Activated naive CD8-positive, alpha-beta T cell treated with anti-CD3 and anti-CD28 coated beads for 36 hours (primary cell): ENCODE measurements around the gene RFTN1. TPM values are rescaled to one million over a fixed set of nuclear protein-coding genes. Genes with fewer than 3 reads are reported as not detected.

Source experiments
- DNase-seq: peaks from one replicate; pipeline ENCODE4 v3.0.0; 2021
- H3K27ac Mint-ChIP-seq: one replicate; pipeline ENCODE4 v1.8.0; 2022; ENCODE audit warnings: mild to moderate bottlenecking, moderate library complexity, mixed read lengths
- H3K27me3 Mint-ChIP-seq: one replicate; pipeline ENCODE4 v1.8.0; 2022; ENCODE audit warnings: mild to moderate bottlenecking, mixed read lengths
- H3K36me3 Mint-ChIP-seq: one replicate; pipeline ENCODE4 v1.8.0; 2021; ENCODE audit warnings: mild to moderate bottlenecking, mixed read lengths
- H3K4me1 Mint-ChIP-seq: one replicate; pipeline ENCODE4 v1.8.0; 2021; ENCODE audit warnings: mixed read lengths
- H3K4me3 Mint-ChIP-seq: one replicate; pipeline ENCODE4 v1.8.0; 2022; ENCODE audit warnings: mild to moderate bottlenecking, moderate library complexity, mixed read lengths
- H3K9me3 Mint-ChIP-seq: one replicate; pipeline ENCODE4 v1.8.0; 2022; ENCODE audit warnings: mixed read lengths
- total RNA-seq, 2 experiments: library from RNA; stranded (reverse); gene quantifications; one replicate each; pipeline ENCODE4 v1.2.3, GENCODE V29; 2021

RFTN1 gene
- total RNA-seq, 2 experiments from 2014 or later: 84.2 to 84.8 TPM

DNA sequence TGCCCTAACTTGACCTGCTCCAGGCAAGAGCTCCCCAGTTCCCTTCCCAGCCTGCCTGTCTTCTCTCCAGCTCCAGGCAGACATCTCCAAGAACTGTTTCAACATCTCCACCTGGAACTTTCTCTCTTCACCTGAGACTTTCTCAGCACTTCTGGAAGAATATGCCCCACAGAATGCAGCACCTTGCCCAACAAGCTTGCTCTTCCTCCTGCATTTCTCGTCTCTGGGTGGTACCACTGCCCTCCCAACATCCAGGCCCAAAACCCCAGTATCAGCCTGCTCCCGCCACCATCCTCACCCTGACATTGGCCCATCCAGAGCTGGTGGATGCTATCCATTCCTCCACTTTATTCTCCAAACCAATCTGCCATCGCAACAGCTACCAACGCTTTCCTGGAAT, 8.8 kb downstream of the RFTN1 start:
- no peak overlapping the region for H3K4me3 Mint-ChIP-seq
- peaks cover 3% of the 10 kb centered on the region for H3K9me3 Mint-ChIP-seq
- no peaks in the 10 kb centered on the region for H3K27me3 Mint-ChIP-seq
- DNase-seq: no peak
- H3K36me3 Mint-ChIP-seq: peaks cover 73% of the 10 kb centered on the region
- no peak overlapping the region for H3K27ac Mint-ChIP-seq
- H3K4me1 Mint-ChIP-seq: peaks cover 70% of the 10 kb centered on the region

DNA sequence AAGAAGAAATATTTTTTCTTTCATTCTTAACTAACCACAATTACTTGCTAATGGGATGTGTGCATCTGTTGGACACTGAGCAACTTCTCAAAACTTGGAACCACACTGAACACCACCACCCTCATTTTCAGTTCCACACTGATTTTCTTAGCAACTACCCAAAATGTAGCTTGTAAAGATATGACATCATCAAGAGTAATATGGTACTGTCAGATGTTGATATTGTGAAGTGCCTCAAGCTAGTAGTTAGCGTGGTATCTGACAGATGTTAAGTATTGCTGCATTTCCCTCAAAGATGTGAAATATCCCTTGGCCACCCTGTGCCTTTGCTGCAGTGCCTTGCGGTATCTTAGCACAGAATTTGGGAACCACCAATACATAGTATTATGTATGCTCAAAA, 9.3 kb downstream of the RFTN1 start:
- no peak for DNase-seq
- Mint-ChIP-seq H3K36me3 (peaks cover 76% of the 10 kb centered on the region), H3K9me3 (peaks cover 3% of the 10 kb centered on the region), H3K4me3 (no peak overlapping the region), H3K4me1 (peaks cover 68% of the 10 kb centered on the region), H3K27ac (no peak overlapping the region), H3K27me3 (no peaks in the 10 kb centered on the region)

DNA sequence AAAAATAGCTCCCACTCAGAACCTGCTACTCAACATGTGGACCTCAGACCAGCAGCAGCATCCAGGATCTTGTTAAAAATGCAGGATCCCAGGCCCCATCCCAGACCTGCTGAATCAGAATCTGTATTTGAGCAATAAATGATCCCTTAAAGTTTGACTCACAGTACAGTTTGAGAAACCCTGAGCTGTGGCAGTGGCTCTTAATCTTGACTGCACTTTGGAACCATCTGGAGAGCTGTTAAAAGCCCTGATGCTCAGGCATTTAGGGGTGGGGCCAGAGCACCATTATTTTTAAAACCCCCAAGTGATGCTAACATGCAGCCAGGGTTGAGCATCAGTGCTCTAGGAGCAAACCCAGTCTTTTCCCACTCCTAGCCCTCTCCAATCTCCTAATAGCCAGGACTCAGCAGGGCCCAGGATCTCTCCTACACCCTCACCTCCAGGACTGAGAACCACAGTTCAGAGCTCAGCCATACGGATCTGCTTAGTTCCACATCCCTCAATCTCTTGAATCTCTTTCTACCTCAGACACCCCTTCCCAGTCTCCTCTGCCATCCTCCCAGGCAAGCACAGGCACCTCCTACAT, 10.2 kb downstream of the RFTN1 start:
- Mint-ChIP-seq H3K4me3 (no peak overlapping the region), H3K4me1 (peaks cover 67% of the 10 kb centered on the region), H3K27ac (no peak overlapping the region), H3K27me3 (no peaks in the 10 kb centered on the region), H3K36me3 (peaks cover 81% of the 10 kb centered on the region), H3K9me3 (peaks cover 3% of the 10 kb centered on the region)
- no peak for DNase-seq

DNA sequence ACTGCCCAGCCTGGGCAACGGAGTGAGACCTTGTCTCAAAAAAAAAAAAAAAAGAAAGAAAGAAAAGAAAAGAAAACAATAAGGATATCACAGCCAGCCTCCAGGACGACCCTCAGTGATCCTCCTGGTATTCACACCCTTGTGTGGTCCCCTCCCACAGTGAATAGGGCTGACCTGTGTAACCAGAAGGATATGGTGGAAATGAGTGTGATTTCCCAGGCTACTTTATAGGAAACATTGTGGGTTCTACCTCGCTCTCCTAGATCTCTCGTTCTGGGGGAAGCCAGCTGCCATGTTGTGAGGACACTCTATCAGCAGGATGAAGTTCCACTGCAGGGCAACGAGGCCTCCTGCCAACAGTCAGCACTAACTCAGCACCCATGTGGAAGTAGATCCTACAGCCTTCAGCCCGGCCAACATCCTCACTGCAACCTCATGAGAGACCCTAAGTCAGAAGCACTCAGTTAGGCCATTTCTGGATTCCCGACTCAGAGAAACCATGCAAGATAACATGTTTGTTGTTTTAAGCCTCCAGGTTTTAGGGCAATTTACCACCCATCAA, 11.1 kb downstream of the RFTN1 start:
- H3K4me1 Mint-ChIP-seq: peaks cover 63% of the 10 kb centered on the region
- H3K36me3 Mint-ChIP-seq: peaks cover 80% of the 10 kb centered on the region
- H3K9me3 Mint-ChIP-seq: peaks cover 3% of the 10 kb centered on the region
- no peak for DNase-seq
- no peak overlapping the region for H3K4me3 Mint-ChIP-seq
- no peaks in the 10 kb centered on the region for H3K27me3 Mint-ChIP-seq
- no peak overlapping the region for H3K27ac Mint-ChIP-seq

DNA sequence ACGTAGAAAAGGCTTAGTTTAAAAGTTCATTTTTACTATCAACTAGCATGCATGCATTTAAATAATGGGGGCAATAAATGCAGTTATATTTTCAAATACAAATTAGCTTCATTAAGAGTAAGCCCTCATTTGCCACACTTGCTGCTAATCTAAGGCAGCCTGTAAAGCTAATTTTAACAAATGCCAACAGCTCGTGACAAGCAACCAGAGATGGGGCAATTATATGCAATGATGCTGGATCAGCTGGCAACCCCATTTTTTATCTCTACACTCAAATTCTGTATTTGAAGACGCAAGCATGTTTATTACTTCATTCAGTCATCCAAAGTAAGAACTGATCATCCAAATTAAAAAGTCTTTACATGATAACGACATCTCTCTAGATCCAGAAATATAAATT, 12.1 kb downstream of the RFTN1 start:
- Mint-ChIP-seq H3K4me3 (no peak overlapping the region), H3K4me1 (peaks cover 63% of the 10 kb centered on the region), H3K9me3 (peaks cover 3% of the 10 kb centered on the region), H3K27me3 (no peaks in the 10 kb centered on the region), H3K36me3 (peaks cover 78% of the 10 kb centered on the region), H3K27ac (no peak overlapping the region)
- no peak for DNase-seq

DNA sequence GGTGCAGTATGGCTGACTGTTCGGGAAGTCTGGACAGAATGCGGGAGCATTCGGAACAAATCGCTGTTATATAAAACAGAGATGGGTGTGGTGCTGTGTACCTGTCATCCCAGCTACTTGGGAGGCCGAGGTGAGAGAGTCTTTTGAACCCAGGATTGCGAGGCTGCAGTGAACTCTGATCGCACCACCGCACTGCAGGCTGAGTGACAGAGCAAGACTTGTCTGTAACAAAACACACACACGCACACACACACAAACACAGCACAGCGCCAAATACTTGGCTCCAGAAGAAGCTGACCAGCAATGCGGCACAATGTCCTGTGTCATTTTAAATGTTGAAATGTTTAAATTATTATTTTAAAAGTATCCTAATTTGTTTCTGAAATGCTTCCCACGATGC, 12.6 kb downstream of the RFTN1 start:
- Mint-ChIP-seq H3K36me3 (peaks cover 78% of the 10 kb centered on the region), H3K4me3 (no peak overlapping the region), H3K27ac (no peak overlapping the region), H3K4me1 (peaks cover 64% of the 10 kb centered on the region), H3K9me3 (peaks cover 3% of the 10 kb centered on the region), H3K27me3 (no peaks in the 10 kb centered on the region)
- DNase-seq: no peak

DNA sequence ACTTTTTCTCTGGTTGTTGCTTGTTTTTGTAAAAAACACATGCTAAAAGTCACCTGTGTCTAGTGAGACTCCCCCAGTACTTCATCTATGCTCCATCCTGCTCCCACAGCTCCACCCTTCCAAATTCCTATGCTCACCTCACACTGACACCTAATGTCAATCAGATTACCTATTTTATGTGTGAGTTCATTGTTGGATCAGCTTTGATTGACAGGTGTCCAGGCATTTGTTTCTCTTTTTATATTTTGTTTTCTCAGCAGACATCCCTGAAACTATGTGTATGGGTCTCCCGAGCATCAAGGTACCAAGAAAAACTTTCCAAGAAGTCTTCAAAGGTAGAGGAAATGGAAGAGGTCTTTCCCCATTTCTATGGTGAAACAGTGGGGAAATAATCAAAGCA, 13.4 kb downstream of the RFTN1 start:
- peaks cover 3% of the 10 kb centered on the region for H3K9me3 Mint-ChIP-seq
- H3K36me3 Mint-ChIP-seq: peaks cover 70% of the 10 kb centered on the region
- no peak for DNase-seq
- H3K4me3 Mint-ChIP-seq: no peak overlapping the region
- no peaks in the 10 kb centered on the region for H3K27me3 Mint-ChIP-seq
- no peak overlapping the region for H3K27ac Mint-ChIP-seq
- H3K4me1 Mint-ChIP-seq: peaks cover 69% of the 10 kb centered on the region

DNA sequence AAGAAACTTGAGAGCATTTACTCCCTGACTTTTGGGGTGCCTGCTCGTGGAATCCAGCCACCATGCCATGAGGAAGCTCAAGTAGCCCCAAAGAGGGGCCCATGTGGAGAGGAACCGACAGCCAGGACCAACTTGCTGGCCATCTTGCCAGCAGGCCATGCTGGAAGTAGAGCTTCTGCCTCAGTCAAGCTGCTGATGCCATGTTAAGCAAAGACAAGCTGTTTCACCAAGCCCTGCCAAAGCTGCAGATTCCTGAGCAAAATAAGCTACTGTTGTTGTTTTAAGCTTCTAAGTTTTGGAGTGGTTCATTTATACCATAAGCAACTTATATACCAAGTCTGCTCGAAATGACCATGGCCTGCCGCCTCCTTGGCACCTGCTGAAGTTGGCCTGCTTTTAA, 14.1 kb downstream of the RFTN1 start:
- H3K4me3 Mint-ChIP-seq: no peak overlapping the region
- no peaks in the 10 kb centered on the region for H3K27me3 Mint-ChIP-seq
- DNase-seq: no peak
- peaks cover 3% of the 10 kb centered on the region for H3K9me3 Mint-ChIP-seq
- peaks cover 66% of the 10 kb centered on the region for H3K36me3 Mint-ChIP-seq
- no peak overlapping the region for H3K27ac Mint-ChIP-seq
- H3K4me1 Mint-ChIP-seq: peaks cover 67% of the 10 kb centered on the region

DNA sequence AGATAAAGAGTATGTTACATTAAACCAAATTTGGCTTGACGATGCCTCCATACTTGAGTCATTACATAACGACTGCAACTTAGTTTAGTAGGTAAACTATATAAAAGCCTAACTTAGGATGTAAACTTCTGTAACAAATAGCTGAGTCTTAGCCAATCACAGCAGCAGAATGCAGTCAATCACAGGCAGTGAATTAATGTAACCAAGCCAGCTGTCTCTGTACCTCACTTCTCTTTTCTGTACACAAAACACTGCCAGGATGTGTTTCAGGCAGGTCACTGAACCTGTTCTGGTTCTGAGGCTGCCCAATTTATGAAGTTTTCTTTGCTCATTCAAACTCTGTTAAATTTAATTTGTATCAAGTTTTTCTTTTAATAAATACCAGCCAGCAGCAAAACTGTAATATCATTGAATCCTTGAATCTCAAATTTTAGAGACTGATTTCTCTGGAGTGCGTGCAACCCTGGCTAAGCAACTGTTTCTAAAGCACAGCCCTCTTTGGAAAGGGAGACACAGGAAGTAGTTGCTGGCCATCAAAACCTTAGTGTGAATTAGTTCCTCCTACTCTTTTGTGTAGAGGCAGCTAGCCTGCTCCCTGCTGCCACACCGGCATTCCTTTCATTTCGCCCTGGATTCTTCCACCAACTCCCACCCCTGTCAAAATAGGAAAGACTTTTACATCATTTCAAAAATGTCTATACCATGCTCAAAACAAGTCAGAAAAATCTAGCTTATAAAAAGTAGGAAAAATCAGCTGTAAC, 15.2 kb downstream of the RFTN1 start:
- no peak for DNase-seq
- Mint-ChIP-seq H3K9me3 (peaks cover 3% of the 10 kb centered on the region), H3K27ac (no peak overlapping the region), H3K4me1 (peaks cover 58% of the 10 kb centered on the region), H3K27me3 (no peaks in the 10 kb centered on the region), H3K36me3 (peaks cover 59% of the 10 kb centered on the region), H3K4me3 (no peak overlapping the region)

DNA sequence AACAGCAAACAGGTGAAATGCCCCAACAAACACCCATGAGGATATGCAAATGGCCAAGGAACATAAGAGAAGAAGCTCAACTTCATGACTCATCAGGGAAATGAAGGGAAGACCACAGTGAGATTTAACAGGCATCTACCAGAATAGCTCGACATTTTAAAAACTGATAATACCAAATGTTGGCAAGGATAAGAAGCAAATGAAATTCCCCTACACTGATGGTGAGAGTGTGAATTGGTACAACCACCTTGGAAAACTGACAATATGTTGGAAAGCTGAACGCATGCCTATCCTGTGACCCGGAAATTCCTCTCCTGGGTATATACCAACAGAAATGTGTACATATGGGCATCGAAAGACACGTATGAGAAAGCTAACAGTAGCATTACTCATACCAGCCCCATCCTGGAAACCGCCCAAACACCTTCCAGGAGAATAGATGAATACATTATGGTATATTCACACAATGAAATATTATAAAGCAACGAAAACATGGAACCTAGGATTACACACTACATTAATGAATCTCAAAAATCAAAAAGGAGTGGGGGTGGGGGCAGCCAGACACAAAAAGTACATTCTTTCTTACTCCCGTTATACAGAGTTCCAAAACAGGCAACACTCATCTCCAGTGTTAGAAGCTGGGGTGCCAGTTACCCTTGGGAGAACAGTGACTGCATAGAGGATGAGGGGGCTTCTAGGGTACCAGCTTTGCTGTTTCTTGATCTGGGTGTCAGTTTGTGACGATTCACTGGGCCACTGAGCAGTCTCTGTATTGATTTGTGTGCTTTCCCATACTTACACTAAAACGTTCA, 16.9 kb downstream of the RFTN1 start:
- Mint-ChIP-seq H3K4me1 (peaks cover 52% of the 10 kb centered on the region), H3K4me3 (no peak overlapping the region), H3K27me3 (no peaks in the 10 kb centered on the region), H3K36me3 (peaks cover 57% of the 10 kb centered on the region), H3K27ac (peak overlapping the region; percentile 19), H3K9me3 (peaks cover 3% of the 10 kb centered on the region)
- DNase-seq: no peak

DNA sequence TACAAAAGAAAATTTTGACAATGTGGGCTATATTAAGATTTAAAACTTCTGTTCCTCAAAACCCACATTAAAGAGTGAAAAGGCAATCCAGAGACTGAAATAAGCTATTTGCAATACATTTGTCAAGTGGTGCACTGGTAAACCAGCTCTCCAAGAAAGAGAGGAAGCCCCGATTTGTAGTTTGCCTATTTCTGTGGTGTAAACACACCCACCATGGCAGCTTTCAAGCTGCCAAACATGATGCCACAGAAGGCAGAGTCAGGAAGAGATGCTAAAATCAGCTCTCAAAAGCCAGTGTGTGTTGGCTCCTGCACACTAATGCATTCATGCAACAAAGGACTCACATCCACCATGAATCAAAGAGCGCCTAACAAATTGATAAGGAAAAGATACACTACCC, 17.5 kb downstream of the RFTN1 start:
- H3K36me3 Mint-ChIP-seq: peaks cover 61% of the 10 kb centered on the region

DNA sequence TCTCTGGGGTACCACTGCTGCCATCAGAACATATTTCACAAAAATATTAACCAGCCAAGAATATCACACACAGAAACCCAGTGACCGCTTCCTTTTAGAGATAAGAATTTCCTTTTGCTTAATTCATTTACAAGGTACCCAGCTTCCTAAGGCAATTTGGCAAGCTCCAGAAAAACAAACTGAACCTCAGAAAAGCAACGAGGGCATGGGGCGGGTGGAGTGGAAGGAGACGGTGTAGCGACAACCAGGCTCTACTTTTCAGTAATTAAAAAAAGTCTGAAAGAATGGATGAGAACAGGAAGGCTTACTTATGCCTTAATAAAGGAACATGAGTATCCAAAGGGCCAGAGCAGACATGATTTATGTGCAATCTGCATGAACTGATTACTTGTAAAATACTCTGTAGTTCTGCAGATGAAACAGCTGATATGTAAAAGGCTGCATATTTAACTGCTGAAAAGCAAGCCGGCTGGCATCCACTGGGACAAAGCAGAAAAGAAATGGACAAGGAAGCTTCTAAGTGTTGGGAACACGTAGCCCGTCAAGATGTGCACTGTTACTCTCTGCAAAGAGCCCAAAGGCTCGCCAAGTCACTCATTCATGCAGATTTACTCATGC, 18.6 kb downstream of the RFTN1 start:
- H3K36me3 Mint-ChIP-seq: peaks cover 57% of the 10 kb centered on the region
- peaks cover 46% of the 10 kb centered on the region for H3K4me1 Mint-ChIP-seq
- no peak for DNase-seq
- H3K4me3 Mint-ChIP-seq: no peak overlapping the region
- H3K27ac Mint-ChIP-seq: no peak overlapping the region
- H3K27me3 Mint-ChIP-seq: no peaks in the 10 kb centered on the region
- H3K9me3 Mint-ChIP-seq: no peaks in the 10 kb centered on the region

More for the DNA sequence above, 17.5 kb downstream of the RFTN1 start:
- H3K27ac Mint-ChIP-seq: no peak overlapping the region
- peaks cover 3% of the 10 kb centered on the region for H3K9me3 Mint-ChIP-seq
- no peak for DNase-seq
- H3K4me1 Mint-ChIP-seq: peaks cover 54% of the 10 kb centered on the region
- no peaks in the 10 kb centered on the region for H3K27me3 Mint-ChIP-seq
- H3K4me3 Mint-ChIP-seq: no peak overlapping the region

DNA sequence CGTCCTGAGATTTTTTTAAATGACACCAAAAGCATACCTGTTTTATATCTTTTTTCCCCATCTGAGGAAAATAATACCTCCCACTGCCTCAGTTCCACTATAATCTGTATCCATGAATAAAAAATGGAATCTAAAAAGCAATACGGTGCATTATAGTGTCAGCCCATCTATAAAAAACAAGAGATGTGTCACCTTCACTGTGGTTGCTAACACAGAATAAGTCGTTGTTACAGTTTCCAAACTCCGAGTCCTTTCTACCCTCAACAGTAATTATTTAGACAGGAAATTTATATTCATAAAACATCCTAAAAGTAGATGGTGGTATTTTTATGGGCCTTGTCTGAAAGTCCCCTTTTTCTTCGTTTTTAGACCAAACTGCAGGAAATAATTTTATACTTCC, 19.4 kb downstream of the RFTN1 start:
- Mint-ChIP-seq H3K4me3 (no peak overlapping the region), H3K36me3 (peaks cover 59% of the 10 kb centered on the region), H3K27ac (no peak overlapping the region), H3K27me3 (no peaks in the 10 kb centered on the region), H3K9me3 (no peaks in the 10 kb centered on the region), H3K4me1 (peaks cover 43% of the 10 kb centered on the region)
- DNase-seq: no peak

DNA sequence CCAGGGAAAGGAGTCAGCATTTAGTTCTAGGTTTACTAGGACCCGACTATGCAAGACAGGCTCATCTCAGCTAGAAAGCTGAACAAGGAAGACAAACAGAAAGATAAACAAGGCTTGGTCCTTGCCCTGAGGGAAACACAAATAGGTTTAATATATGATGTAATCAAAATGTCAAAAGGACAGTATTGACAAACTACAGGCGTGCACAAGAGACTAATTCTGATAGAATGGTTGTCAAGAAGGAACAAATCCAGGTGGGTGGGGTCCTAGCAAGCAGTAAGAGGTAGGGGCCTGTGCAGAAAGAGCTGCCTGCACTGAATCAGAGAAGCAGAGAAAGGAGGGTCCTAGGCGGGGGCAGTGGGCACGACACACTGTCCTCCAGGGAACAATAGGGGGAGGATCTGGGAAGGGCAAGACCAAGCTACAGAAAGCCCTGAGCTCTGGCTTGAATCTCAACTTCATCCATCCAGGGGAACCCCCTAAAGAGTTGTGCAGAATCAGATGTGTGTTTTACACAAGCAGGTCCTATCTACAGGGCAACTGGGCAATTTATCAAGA, 23.4 kb downstream of the RFTN1 start:
- no peaks in the 10 kb centered on the region for H3K9me3 Mint-ChIP-seq
- H3K27me3 Mint-ChIP-seq: no peaks in the 10 kb centered on the region
- H3K4me1 Mint-ChIP-seq: peaks cover 24% of the 10 kb centered on the region
- no peak overlapping the region for H3K4me3 Mint-ChIP-seq
- DNase-seq: no peak
- peaks cover 71% of the 10 kb centered on the region for H3K36me3 Mint-ChIP-seq
- H3K27ac Mint-ChIP-seq: no peak overlapping the region
